Coronary artery (tissue), 2 donors: ENCODE measurements around the gene PREX1.

Source experiments
- DNase-seq: peaks from one replicate; pipeline ENCODE4 v3.0.0-alpha.2; 2017; ENCODE audit warnings: low spot score
- H3K27ac ChIP-seq, 2 donors: fragments of 200-600 bp; sonication (generic); one replicate each; pipeline ENCODE4 v1.5.1; 2016 to 2019
- H3K4me3 ChIP-seq: fragments of 200-600 bp; sonication (generic); 2 replicates; pipeline ENCODE4 v1.5.1; 2016; ENCODE audit warnings: mild to moderate bottlenecking, moderate library complexity
- TF ChIP-seq, protein P1 (sequence below): fragments of 200-600 bp; sonication (generic); IDR thresholded peaks from one replicate; pipeline ENCODE4 v1.5.1; 2019; ENCODE audit warnings: antibody characterized with exemption

The PREX1 gene

DNA sequence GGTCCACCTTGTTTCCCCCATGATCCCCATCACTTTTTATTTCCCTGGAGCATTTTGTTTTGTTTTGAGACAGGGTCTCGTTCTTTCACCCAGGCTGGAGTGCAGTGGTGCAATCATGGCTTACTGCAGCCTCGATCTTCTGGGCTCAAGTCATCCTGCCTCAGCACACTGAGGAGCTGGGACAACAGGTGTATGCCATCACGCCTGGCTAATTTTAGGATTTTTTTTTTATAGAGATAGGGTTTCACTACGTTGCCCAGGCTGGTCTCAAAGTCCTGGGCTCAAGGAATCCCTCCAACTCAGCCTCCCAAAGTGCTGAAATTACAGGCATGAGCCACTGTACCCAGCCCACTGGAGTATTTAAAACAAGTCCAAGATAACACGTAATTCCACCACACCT, 179.9 kb downstream of the PREX1 start:
- TF ChIP-seq, protein P1, sequence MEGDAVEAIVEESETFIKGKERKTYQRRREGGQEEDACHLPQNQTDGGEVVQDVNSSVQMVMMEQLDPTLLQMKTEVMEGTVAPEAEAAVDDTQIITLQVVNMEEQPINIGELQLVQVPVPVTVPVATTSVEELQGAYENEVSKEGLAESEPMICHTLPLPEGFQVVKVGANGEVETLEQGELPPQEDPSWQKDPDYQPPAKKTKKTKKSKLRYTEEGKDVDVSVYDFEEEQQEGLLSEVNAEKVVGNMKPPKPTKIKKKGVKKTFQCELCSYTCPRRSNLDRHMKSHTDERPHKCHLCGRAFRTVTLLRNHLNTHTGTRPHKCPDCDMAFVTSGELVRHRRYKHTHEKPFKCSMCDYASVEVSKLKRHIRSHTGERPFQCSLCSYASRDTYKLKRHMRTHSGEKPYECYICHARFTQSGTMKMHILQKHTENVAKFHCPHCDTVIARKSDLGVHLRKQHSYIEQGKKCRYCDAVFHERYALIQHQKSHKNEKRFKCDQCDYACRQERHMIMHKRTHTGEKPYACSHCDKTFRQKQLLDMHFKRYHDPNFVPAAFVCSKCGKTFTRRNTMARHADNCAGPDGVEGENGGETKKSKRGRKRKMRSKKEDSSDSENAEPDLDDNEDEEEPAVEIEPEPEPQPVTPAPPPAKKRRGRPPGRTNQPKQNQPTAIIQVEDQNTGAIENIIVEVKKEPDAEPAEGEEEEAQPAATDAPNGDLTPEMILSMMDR = no peak
- no peak overlapping the region for H3K27ac ChIP-seq
- no peak for DNase-seq
- no peak overlapping the region for H3K4me3 ChIP-seq

DNA sequence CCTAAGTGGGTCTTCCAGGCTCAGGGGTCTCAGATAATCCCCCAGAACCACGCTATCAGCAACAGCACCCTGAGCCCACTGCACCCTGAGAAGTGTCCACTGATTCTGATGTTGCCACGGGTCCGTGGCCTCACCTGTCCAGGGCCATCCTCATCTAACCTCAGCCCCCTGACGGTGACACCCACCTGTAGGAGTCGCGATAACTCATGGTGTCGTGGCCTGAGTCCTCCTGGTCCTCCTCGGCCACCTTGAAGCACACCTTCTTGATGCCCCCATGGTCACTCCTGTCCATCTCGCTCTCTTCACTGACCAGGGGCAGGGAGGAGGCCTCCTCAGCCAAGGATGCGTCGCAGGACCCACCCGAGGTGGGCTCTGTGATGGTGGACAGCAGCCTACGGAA, 182.1 kb downstream of the PREX1 start:
- no peak for DNase-seq

DNA sequence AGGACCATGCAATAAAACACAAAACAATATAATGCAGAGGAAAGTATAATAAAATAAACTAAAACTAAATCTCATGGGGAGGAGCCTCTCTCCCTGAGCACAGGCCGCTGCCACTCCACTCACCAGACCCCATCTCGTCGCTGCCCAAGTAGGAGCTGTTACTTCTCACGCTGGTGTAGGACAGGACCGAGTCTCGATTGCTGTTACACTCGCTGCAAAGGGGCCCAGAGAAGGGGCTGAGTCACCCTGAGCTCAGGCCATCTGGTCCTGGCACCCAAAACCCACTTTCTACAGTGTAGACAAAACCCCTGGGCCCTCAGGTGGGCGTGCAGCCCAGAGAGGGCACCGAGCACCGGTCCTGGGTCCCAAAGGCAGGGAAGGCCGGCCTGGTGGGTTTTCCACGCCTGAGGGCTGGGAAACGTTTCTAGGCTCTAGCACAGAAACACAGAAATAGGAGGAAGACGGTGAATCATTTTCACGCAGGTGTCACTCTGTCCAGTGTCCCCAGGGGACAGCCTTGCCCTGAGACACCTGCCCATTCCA, 183.4 kb downstream of the PREX1 start:
- DNase-seq = no peak
- TF ChIP-seq, protein P1 = no peak
- Histone ChIP-seq H3K27ac (no peak overlapping the region), H3K4me3 (no peak overlapping the region)

More for the DNA sequence above, 182.1 kb downstream of the PREX1 start:
- H3K4me3 ChIP-seq = no peak overlapping the region
- TF ChIP-seq, protein P1 = no peak
- H3K27ac ChIP-seq = no peak overlapping the region

DNA sequence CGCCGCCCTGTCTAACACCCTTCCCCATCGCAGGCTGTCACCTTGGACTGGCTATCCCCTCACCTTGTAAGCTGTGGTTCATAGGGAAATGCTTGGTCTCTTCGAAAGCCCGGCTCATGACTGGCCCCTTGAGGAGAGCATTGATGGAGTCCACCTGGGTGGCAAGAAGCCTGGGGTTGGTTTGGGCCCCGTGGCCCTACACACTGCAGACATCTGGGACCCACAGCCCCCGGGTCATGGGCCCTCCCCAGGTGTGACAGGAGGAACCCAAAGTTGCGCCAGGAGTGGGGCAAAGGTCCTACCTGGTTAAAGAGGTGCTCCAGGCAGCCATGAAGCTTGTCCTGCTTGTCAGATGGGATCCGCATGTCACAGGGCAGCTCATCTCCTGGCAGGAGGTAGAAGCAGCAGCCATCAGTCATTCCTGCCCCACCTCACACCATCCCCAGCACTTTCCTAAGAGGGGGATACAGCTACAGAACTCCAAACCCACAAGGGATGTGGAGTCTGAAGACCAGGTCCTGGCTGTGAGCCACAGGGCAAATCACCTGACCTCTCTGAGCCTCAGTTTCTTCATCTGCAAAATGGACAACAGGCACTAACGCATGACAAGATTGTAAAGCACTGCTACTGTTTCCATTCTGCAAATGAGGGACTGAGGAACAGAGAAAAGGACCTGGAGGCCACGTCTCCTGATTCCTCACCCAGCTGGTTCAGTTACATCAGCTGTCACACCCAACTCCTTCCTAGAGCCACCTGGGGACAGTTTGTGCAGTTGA, 185.5 kb downstream of the PREX1 start:
- DNase-seq = no peak
- TF ChIP-seq, protein P1 = no peak
- Histone ChIP-seq H3K4me3 (no peak overlapping the region), H3K27ac (no peak overlapping the region)

- H3K27ac ChIP-seq = no peak overlapping the region
- TF ChIP-seq, protein P1 = no peak
- DNase-seq = no peak
- no peak overlapping the region for H3K4me3 ChIP-seq
Measured at GRCh38 chr20:48640871-48641270, 186.9 kb downstream of the PREX1 start.

DNA sequence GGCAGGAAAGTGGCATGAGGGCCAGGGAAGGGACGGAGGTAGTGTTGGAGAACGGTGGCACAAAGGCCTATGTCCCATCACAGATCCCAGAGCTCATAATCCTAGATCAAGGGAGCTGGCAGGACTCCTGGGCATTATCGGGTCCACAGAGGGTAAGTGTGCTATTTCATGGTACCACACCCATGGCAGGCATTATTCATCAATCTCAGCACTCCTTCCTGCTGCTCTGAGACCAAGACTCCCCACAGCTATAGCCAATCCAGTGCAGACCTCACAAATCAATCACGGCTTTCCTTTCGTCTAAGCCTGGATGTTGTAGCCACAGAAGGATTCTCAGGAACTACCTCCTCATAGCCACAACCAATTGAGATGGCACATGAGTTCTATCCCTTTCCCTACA, 187.9 kb downstream of the PREX1 start:
- TF ChIP-seq, protein P1 = no peak
- Histone ChIP-seq H3K4me3 (no peak overlapping the region), H3K27ac (no peak overlapping the region)
- no peak for DNase-seq

- TF ChIP-seq, protein P1 = no peak
- no peak overlapping the region for H3K27ac ChIP-seq
Measured at GRCh38 chr20:48638546-48638945, 189.3 kb downstream of the PREX1 start.

More at GRCh38 chr20:48638546-48638945, 189.3 kb downstream of the PREX1 start:
- DNase-seq = no peak
- H3K4me3 ChIP-seq = no peak overlapping the region
